IPS DF 4.7 (cell line): ENCODE measurements around the gene SNCAIP.

Experiments
- DNase-seq: peaks from one replicate; pipeline ENCODE4 v3.0.0-alpha.2; 2013; ENCODE audit warnings: low spot score; ENCODE audit errors: extremely low read depth

SNCAIP gene

GRCh38 chr5:122311961-122312590 lies at the start of gene SNCAIP:
Gene SNCAIP, plus strand, starts transcription at chr5:122312237. Its CDS starts 78,898 bp downstream, at chr5:122391135.
- DNase-seq = no peak

- DNase-seq = no peak
Measured at GRCh38 chr5:122263352-122264030, 48.5 kb upstream of the SNCAIP start.

- DNase-seq = no peak
Measured at GRCh38 chr5:122264610-122265009, 47.4 kb upstream of the SNCAIP start.

DNA sequence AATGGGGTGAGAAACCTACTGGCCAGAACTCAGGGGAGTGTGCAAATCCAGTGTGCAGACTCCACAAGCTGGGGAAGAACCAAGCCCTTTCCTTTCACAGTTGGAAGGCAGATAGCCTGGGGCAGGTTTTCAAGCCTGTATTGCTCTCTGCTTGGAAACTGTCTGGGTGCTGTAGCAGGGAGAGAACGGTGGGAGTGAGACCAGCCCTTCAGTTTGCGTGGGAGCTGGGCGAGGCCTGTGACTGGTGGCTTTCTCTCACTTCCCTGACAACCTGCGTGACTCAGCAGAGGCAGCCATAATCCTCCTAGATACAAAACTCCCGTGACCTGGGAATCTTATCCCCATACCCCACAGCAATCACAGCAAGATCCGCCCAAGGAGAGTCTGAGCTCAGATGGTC lies 44.9 kb upstream of the SNCAIP start:
- DNase-seq = no peak

DNA sequence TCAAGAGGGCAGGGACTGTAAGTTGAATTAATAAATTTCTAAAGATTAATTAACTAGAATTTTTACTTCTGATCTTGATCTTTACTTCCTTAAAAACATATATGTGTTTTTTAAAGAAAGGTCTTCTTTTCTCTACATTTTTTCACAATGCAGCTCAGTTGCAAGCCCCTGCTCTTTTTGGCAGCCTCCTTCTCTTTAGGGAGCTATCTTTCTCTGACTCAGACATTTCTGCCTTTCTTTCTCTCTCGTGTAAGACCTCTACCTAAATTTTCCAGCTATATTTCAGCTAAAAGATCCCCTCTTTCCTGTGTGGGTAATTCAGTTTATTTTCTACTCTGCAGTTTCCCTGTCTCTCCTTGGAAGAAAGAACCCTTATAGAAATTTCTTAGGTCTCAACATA lies 38.3 kb upstream of the SNCAIP start:
- DNase-seq = no peak

GRCh38 chr5:122283592-122283991 lies 28.4 kb upstream of the SNCAIP start:
- DNase-seq = no peak

DNA sequence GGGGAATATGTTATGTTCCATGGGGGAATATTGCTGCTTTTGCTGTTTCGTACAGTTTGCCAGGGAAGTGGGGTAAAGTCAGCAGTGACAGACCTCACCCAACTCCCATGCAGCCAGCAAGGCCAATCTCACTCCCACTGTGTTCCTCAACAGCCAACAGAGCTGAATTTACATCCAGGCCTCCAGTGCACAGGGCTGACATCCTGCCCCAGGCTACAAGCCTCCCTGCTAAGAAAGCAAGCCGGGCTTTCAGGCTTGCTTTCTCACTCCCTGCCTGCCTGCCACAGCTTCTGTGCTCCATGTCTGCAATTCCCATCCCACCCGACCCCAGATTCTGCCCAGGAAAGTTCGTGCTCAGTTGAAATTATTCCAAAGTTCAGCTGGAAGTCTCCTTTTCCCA lies 25.5 kb upstream of the SNCAIP start:
- DNase-seq = no peak

GRCh38 chr5:122287101-122287500 lies 24.9 kb upstream of the SNCAIP start:
- DNase-seq = no peak

DNA sequence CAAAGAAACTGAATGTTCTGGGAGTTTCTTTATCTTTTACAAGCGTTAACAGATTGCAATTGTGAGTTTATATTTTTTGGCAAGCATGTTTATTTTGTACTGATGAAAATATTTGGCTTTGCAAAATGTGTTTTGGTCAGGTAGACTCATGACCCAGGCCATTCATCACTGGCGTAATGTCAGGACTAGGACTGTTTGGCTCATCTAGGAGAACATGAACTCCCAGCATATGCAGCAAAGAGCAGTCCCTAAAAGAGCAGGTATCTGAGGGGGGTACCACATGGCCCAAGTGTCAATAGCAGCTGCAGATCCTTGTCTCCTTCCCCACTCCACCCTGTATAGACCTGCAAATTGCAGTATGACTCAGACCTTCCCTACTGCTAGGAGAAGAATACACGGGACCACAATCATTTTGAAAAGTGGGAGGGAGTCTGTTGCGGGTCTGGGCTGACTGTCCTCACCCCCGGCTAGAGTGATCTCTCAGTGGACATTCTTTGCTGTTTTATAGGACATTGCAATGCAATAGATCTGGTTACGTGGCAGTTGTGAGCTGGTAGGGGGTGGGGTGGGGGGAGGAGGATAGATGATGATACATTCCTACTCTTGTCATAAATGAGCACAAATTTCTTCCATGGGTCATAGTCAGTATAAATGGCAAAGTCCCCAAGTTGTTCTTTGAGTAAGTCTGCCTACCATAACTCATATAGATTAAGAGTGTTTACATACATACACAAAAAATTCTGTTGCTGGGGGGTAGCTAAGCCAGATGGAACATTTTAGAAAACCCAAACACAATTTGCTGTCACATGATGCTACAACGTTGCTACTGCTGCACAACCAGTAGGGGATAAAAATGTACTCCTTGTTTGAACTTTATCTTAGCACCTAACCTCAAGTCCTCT lies 20.8 kb upstream of the SNCAIP start:
- DNase-seq = no peak

- DNase-seq = no peak
Measured at GRCh38 chr5:122292332-122292731, 19.7 kb upstream of the SNCAIP start.

- no peak for DNase-seq
Measured at GRCh38 chr5:122295138-122295537, 16.9 kb upstream of the SNCAIP start.

- DNase-seq = no peak
Measured at GRCh38 chr5:122296871-122297270, 15.2 kb upstream of the SNCAIP start.

DNA sequence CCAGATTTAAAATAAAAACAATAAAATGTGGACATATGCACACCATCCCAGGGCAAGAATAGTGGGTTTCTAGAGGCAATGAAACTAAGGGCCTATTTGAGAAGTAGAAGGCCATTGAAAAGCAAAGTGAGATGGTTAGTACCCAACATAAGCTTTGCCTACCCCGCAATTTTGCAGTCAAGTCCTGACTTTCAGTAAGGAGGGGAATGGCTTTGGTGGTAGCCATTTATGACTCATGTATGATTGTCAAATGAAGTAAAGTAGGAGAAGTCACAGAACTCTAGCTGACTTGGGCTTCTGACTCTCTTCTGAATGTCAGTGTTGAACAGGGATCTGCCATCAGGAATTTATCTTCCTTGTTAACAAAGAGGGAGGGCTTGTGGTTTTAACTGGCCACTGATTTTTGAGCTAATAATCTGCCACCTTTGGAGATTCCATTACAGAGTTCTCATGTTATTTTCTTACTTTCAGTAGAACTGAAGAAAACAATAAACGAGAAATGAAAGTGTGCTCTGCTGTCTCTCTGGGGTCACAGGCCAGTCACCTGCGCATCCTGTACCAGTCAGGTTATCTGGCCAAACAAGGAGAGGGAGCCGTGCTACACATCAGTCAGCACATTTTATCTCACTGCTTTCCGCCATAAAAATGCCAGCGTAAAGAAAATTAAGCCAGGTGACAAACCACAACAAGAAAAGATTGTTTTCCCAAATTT lies 14.3 kb upstream of the SNCAIP start:
- DNase-seq = no peak

- no peak for DNase-seq
Measured at GRCh38 chr5:122300374-122300773, 11.7 kb upstream of the SNCAIP start.

DNA sequence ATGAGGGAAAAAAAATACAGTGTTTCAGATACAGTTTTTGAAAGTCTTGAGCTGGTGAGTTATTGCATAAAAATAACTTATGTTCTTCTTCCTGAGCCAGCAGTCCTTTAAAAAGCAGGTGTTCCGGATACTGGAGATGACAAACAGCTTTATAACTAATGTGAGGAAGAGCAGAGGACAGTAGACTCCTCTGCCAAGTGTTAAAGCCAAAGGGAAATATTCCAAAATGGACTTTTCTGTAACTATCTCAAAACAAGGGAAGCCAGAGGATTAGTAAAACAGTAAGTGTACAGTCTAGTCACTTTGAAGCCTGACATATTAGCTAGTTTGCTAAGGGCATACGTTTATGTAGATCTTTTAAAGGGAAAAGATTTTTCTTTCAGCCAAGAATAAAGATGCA lies 11.0 kb upstream of the SNCAIP start:
- DNase-seq = no peak

GRCh38 chr5:122304471-122305215 lies 7.4 kb upstream of the SNCAIP start:
- DNase-seq = no peak

GRCh38 chr5:122306461-122306860 lies 5.6 kb upstream of the SNCAIP start:
- no peak for DNase-seq

GRCh38 chr5:122310889-122311288 lies 1.1 kb upstream of the SNCAIP start:
- DNase-seq = no peak

DNA sequence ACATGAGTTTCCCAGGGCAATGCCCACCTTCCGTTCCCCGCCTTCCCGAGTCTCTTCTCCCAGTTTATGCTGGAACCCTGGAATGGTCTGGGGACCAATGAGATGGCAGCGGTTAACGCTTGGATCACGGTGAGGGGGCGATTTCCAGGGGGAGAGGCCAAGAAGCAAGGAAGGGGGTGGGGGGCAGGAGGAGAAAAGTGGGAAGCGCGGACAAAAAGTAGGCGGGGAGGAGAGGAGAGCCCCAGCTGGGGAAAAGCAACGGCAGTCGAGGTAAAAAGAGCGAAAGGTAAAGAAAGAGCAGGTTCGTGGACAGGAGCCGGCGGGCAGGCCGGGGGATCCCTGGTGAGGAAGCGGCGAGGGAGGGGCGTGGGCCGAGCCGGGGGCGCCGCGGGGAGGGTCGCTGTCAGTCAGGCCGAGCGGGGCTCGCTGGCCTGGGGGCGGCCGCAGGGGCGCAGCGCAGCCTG lies 508 bp upstream of the SNCAIP start:
- no peak for DNase-seq

- DNase-seq = no peak
Measured at GRCh38 chr5:122312591-122313406, 762 bp downstream of the SNCAIP start.
